Parathyroid adenoma (tissue), 2 donors: Measurements from ENCODE around the gene LRRC7.

Experiments
- H2AFZ ChIP-seq: fragments of 300-600 bp; sonication (generic); one replicate; pipeline ENCODE4 v1.7.0; 2017; ENCODE audit warnings: antibody characterized with exemption, mild to moderate bottlenecking
- H3K27ac ChIP-seq: fragments of 300-600 bp; sonication (generic); one replicate; pipeline ENCODE4 v1.7.0; 2017
- H3K27me3 ChIP-seq: fragments of 300-600 bp; sonication (generic); one replicate; pipeline ENCODE4 v1.7.0; 2017; ENCODE audit warnings: low read length; ENCODE audit not compliant: control insufficient read depth, insufficient read depth
- H3K36me3 ChIP-seq: fragments of 300-600 bp; sonication (generic); one replicate; pipeline ENCODE4 v1.7.0; 2017; ENCODE audit warnings: low read length; ENCODE audit not compliant: control insufficient read depth, insufficient read depth
- H3K4me1 ChIP-seq: fragments of 300-600 bp; sonication (generic); one replicate; pipeline ENCODE4 v1.7.0; 2017; ENCODE audit warnings: control low read depth
- H3K4me2 ChIP-seq: fragments of 300-600 bp; sonication (generic); one replicate; pipeline ENCODE4 v1.7.0; 2017; ENCODE audit warnings: low read length
- H3K4me3 ChIP-seq: fragments of 300-600 bp; sonication (generic); one replicate; pipeline ENCODE4 v1.7.0; 2017; ENCODE audit warnings: low read depth, low read length
- H3K79me2 ChIP-seq: fragments of 300-600 bp; sonication (generic); one replicate; pipeline ENCODE4 v1.7.0; 2017; ENCODE audit warnings: control low read depth
- H3K9ac ChIP-seq: fragments of 300-600 bp; sonication (generic); one replicate; pipeline ENCODE4 v1.7.0; 2017; ENCODE audit warnings: mild to moderate bottlenecking
- H3K9me3 ChIP-seq: fragments of 300-600 bp; sonication (generic); one replicate; pipeline ENCODE4 v1.7.0; 2017; ENCODE audit warnings: low read length; ENCODE audit not compliant: control insufficient read depth
- CTCF ChIP-seq: fragments of 300-600 bp; sonication (generic); IDR thresholded peaks from one replicate; pipeline ENCODE4 v1.7.0; 2017; ENCODE audit warnings: antibody characterized with exemption, mild to moderate bottlenecking
- donor health status: primary hyperparathyroidism.

Gene LRRC7

GRCh38 chr1:69567652-69568420 lies at the start of gene LRRC7:
Gene LRRC7, plus strand, starts transcription at chr1:69567922. Its CDS starts 718 bp downstream, at chr1:69568640.
- Histone ChIP-seq H3K9me3 (no peaks in the 10 kb centered on the region), H2AFZ (no peak within 1 kb of the TSS), H3K9ac (no peak within 1 kb of the TSS), H3K4me3 (peak within 1 kb of the TSS; percentile 46), H3K36me3 (no peaks in the 10 kb centered on the region), H3K27me3 (peaks cover 11% of the 10 kb centered on the region), H3K4me2 (peak within 1 kb of the TSS; percentile 72), H3K4me1 (no peaks in the 10 kb centered on the region), H3K27ac (no peak within 1 kb of the TSS), H3K79me2 (no peaks in the 10 kb centered on the region)
- TF ChIP-seq CTCF = no peak

- Histone ChIP-seq H3K27me3 (no peaks in the 10 kb centered on the region), H3K36me3 (no peaks in the 10 kb centered on the region), H3K79me2 (no peaks in the 10 kb centered on the region), H3K9me3 (no peaks in the 10 kb centered on the region), H3K4me1 (no peaks in the 10 kb centered on the region), H3K4me3 (no peak overlapping the region), H3K9ac (no peak overlapping the region), H2AFZ (no peak overlapping the region), H3K27ac (no peak overlapping the region), H3K4me2 (no peak overlapping the region)
- no peak for TF ChIP-seq CTCF
Observed at GRCh38 chr1:69519006-69519405, 48.7 kb upstream of the LRRC7 start.

- no peaks in the 10 kb centered on the region for H3K36me3 ChIP-seq
- TF ChIP-seq CTCF = no peak
- no peaks in the 10 kb centered on the region for H3K9me3 ChIP-seq
- no peak overlapping the region for H3K27ac ChIP-seq
- no peak overlapping the region for H2AFZ ChIP-seq
- no peak overlapping the region for H3K4me2 ChIP-seq
- no peak overlapping the region for H3K4me3 ChIP-seq
- H3K9ac ChIP-seq = no peak overlapping the region
- H3K79me2 ChIP-seq = no peaks in the 10 kb centered on the region
- no peaks in the 10 kb centered on the region for H3K27me3 ChIP-seq
- H3K4me1 ChIP-seq = no peaks in the 10 kb centered on the region
Observed at GRCh38 chr1:69520326-69520725, 47.4 kb upstream of the LRRC7 start.

- Histone ChIP-seq H3K36me3 (no peaks in the 10 kb centered on the region), H3K9ac (no peak overlapping the region), H3K9me3 (no peaks in the 10 kb centered on the region), H2AFZ (no peak overlapping the region), H3K4me1 (no peaks in the 10 kb centered on the region), H3K79me2 (no peaks in the 10 kb centered on the region), H3K4me2 (no peak overlapping the region), H3K4me3 (no peak overlapping the region), H3K27me3 (no peaks in the 10 kb centered on the region), H3K27ac (no peak overlapping the region)
- no peak for TF ChIP-seq CTCF
Observed at GRCh38 chr1:69523032-69523431, 44.7 kb upstream of the LRRC7 start.

GRCh38 chr1:69523461-69523860 lies 44.3 kb upstream of the LRRC7 start:
- H3K4me2 ChIP-seq = no peak overlapping the region
- H3K4me1 ChIP-seq = no peaks in the 10 kb centered on the region
- TF ChIP-seq CTCF = no peak
- H3K4me3 ChIP-seq = no peak overlapping the region
- H3K27ac ChIP-seq = no peak overlapping the region
- no peaks in the 10 kb centered on the region for H3K9me3 ChIP-seq
- H3K9ac ChIP-seq = no peak overlapping the region
- no peaks in the 10 kb centered on the region for H3K27me3 ChIP-seq
- no peaks in the 10 kb centered on the region for H3K36me3 ChIP-seq
- H3K79me2 ChIP-seq = no peaks in the 10 kb centered on the region
- no peak overlapping the region for H2AFZ ChIP-seq
